Heart left ventricle (tissue), 16 donors: Measurements from ENCODE around the gene NQO1. TPM values are rescaled to one million over a fixed set of nuclear protein-coding genes. Genes with fewer than 3 reads are reported as not detected.

Source experiments
- ATAC-seq, 4 donors: fragments of 200-7000 bp; cut with Tn5 transposase; one replicate each; pipeline ENCODE4 v1.9.1; 2020 to 2022; ENCODE audit warnings: moderate library complexity in 4 of 4, mild to moderate bottlenecking in 3 of 4, moderate number of reproducible peaks in 1 of 4
- DNase-seq, 5 donors: peaks; one replicate each; pipeline ENCODE4 v3.0.0-alpha.2; 2020
- H3K27ac ChIP-seq, 12 donors: fragments of 200-600 bp; sonication (generic) in 4 of 12; one replicate each; pipeline versions ENCODE4 v1.5.0 to v1.8.0; 2016 to 2022; ENCODE audit warnings: mild to moderate bottlenecking in 2 of 12
- H3K27me3 ChIP-seq, 9 donors: fragments of 200-600 bp; sonication (generic) in 2 of 9; one replicate each; pipeline versions ENCODE4 v1.5.1 to v1.8.0; 2016 to 2022; ENCODE audit warnings: mild to moderate bottlenecking in 3 of 9
- H3K36me3 ChIP-seq, 9 donors: fragments of 200-600 bp; sonication (generic) in 2 of 9; one replicate each; pipeline versions ENCODE4 v1.5.0 to v1.8.0; 2018 to 2022; ENCODE audit warnings: mild to moderate bottlenecking in 2 of 9
- H3K4me1 ChIP-seq, 12 donors: fragments of 200-600 bp; sonication (generic) in 4 of 12; one replicate each; pipeline versions ENCODE4 v1.5.0 to v1.8.0; 2016 to 2022; ENCODE audit warnings: mild to moderate bottlenecking in 3 of 12
- H3K4me3 ChIP-seq, 12 donors: fragments of 200-600 bp; sonication (generic) in 4 of 12; one replicate each; pipeline versions ENCODE4 v1.5.0 to v1.8.0; 2017 to 2022; ENCODE audit warnings: mild to moderate bottlenecking in 9 of 12, moderate library complexity in 4 of 12
- H3K9me3 ChIP-seq, 12 donors: fragments of 200-600 bp; sonication (generic) in 4 of 12; one replicate each; pipeline versions ENCODE4 v1.5.0 to v1.8.0; 2016 to 2022; ENCODE audit warnings: mild to moderate bottlenecking in 1 of 12
- CTCF ChIP-seq, 12 donors: fragments of 200-600 bp; sonication (generic) in 4 of 12; IDR thresholded peaks; one replicate each; pipeline versions ENCODE4 v1.5.0 to v1.8.0; 2018 to 2022; ENCODE audit warnings: antibody characterized with exemption in 12 of 12, mild to moderate bottlenecking in 5 of 12
- POLR2A ChIP-seq, 2 donors: fragments of 450-650 bp; IDR thresholded peaks; one replicate each; pipeline ENCODE4 v1.6.1; 2017; ENCODE audit warnings: antibody characterized with exemption in 2 of 2, mild to moderate bottlenecking in 2 of 2, moderate library complexity in 2 of 2
- WGBS, 4 donors: extraction: QIAGEN DNeasy Blood & Tissue Kit in 2 of 4; methylation state at CpG; one replicate each; pipeline versions ENCODE4 v1.1.5 to v1.1.7; 2013 to 2018; 5-methylcytosine and 5-hydroxymethylcytosine counted together
- intact Hi-C, 10 donors: fragments of 100-400 bp; cut with DNase I; formaldehyde crosslinking; loops; one replicate each; pipeline versions ENCODE4 v1.11.1 to v1.14.2; 2022
- polyA plus RNA-seq, 2 donors: library from polyadenylated mRNA; stranded (reverse); fragments of 200-250 nt; gene quantifications; one replicate each; pipeline ENCODE4 v1.2.3, GENCODE V29; 2013
- total RNA-seq, 9 donors: library from RNA; depleted of rRNA in 2 of 9; stranded (reverse); fragments of >200 nt in 2 of 9; fragmentation: NEBNext Ultra II Directional in 3 of 9; extraction: Animal tissue kit (Norgen Biotek cat#: 25700) in 3 of 9; gene quantifications; one replicate each; pipeline versions ENCODE4 v1.1.0 to v1.2.4, GENCODE V29; 2016 to 2023
- donor health status: ischemic (EF 13 %, LVEDD 7.1; RV severe dilation, severe dysfunction).
- donor health status: healthy with polysubstance abuse.
- donor health status: DM: no; HTN: yes; CAD: no.
- donor health status: DM: no; HTN: no; CAD: no.
- donor health status: ischemic (EF 25% LVEDD 6.9; RV normal size, moderate dysfunction).
- donor health status: ischemic (EF 25% LVEDD 5.7; RV mildly dilated, moderate dysfunction).
- donor health status: healthy.
- donor health status: DM: yes; HTN: yes; CAD: no.
- donor health status: ischemic (EF 35%, LVEDD 5.7; RV mildly dilated, moderate dysfunction).
- donor health status: nonischemic (EF 11% LVEDD 7.7; RV severe dilation, severe dysfunction).
- donor health status: DM: yes; HTN: yes; CAD: no.
- donor health status: PGD.
- donor health status: ischemic (EF 29% LVEDD 5.4; RV normal size, mild dysfunction).
- donor health status: nonischemic (EF 23%, LVEDD 6.1; RV moderate dilation, normal function).

Gene NQO1
- total and polyA plus RNA-seq, 11 donors, result 7.6 to 76.8 (median 12.8) TPM

GRCh38 chr16:69727916-69728270, 1.5 kb upstream of the NQO1 start:
- peak overlapping the region in 8 of 12 donors; percentile 64 to 88 (median 80) for H3K27ac ChIP-seq
- intact Hi-C loops, result no loop called here
- no peaks in the 10 kb centered on the region for H3K9me3 ChIP-seq
- peak overlapping the region in 2 of 12 donors; percentile 56 to 58 for H3K4me3 ChIP-seq
- peak in 1 of 5 donors; percentile 39 for DNase-seq
- no peak for ATAC-seq
- WGBS, 4 donors, result 83 to 91% (median 88%) methylated on average over 5 of the region's 5 CpGs
- no peaks in the 10 kb centered on the region for H3K27me3 ChIP-seq
- peaks cover 0 to 33% (median 19%) of the 10 kb centered on the region in 12 donors for H3K4me1 ChIP-seq
- no peaks in the 10 kb centered on the region for H3K36me3 ChIP-seq
- no peak for TF ChIP-seq POLR2A (IDR thresholded peaks at IDR 0.05)
- TF ChIP-seq CTCF (IDR thresholded peaks at IDR 0.05), result no peak

- DNase-seq, result no peak
- 67 to 72% (median 70%) methylated on average over 32 of the region's 32 CpGs for WGBS, 4 donors
- no peaks in the 10 kb centered on the region for H3K27me3 ChIP-seq
- no peaks in the 10 kb centered on the region for H3K9me3 ChIP-seq
- intact Hi-C loops, result loop anchor here in 1 of 10 donors (2.0 kb wide), 1 partner anchor 17 kb away; no protein-coding TSS in a partner anchor
- H3K4me1 ChIP-seq, result peaks cover 0 to 33% (median 19%) of the 10 kb centered on the region in 12 donors
- no peaks in the 10 kb centered on the region for H3K36me3 ChIP-seq
- ATAC-seq, result no peak
- H3K4me3 ChIP-seq, result peak overlapping the region; percentile 14 to 72 (median 56)
- TF ChIP-seq CTCF (IDR thresholded peaks at IDR 0.05) (no peak), POLR2A (IDR thresholded peaks at IDR 0.05) (no peak)
- peak overlapping the region in 11 of 12 donors; percentile 64 to 88 (median 80) for H3K27ac ChIP-seq
These were observed 664 bp downstream of the NQO1 start for GRCh38 chr16:69725480-69726312.

- no peaks in the 10 kb centered on the region for H3K9me3 ChIP-seq
- TF ChIP-seq CTCF (IDR thresholded peaks at IDR 0.05) (no peak), POLR2A (IDR thresholded peaks at IDR 0.05) (no peak)
- 49 to 53% (median 51%) methylated on average over 6 of the region's 6 CpGs for WGBS, 4 donors
- ATAC-seq (no peak), DNase-seq (no peak)
- peaks cover 0 to 33% (median 19%) of the 10 kb centered on the region in 12 donors for H3K4me1 ChIP-seq
- no peaks in the 10 kb centered on the region for H3K36me3 ChIP-seq
- H3K27ac ChIP-seq, result peak overlapping the region in 11 of 12 donors; percentile 8 to 88 (median 74)
- intact Hi-C loops, result loop anchor here in 1 of 10 donors (2.0 kb wide), 1 partner anchor 18 kb away; no protein-coding TSS in a partner anchor
- H3K27me3 ChIP-seq, result no peaks in the 10 kb centered on the region
- H3K4me3 ChIP-seq, result peak overlapping the region in 5 of 12 donors; percentile 56 to 72 (median 67)
These were observed 1.3 kb downstream of the NQO1 start for GRCh38 chr16:69724981-69725479.

- Histone ChIP-seq H3K4me1 (peaks cover 0 to 33% (median 19%) of the 10 kb centered on the region in 12 donors), H3K36me3 (no peaks in the 10 kb centered on the region), H3K27ac (peak overlapping the region in 4 of 12 donors; percentile 29 to 88 (median 73)), H3K27me3 (no peaks in the 10 kb centered on the region), H3K9me3 (no peaks in the 10 kb centered on the region), H3K4me3 (peak overlapping the region in 2 of 12 donors; percentile 56 to 67)
- ATAC-seq (no peak), DNase-seq (no peak)
- 92 to 100% (median 99%) methylated on average over 2 of the region's 2 CpGs for WGBS, 4 donors
- intact Hi-C loops, result loop anchor here in 1 of 10 donors (2.0 kb wide), 1 partner anchor 18 kb away; no protein-coding TSS in a partner anchor
- no peak for TF ChIP-seq CTCF (IDR thresholded peaks at IDR 0.05)
- no peak for TF ChIP-seq POLR2A (IDR thresholded peaks at IDR 0.05)
These were observed 1.9 kb downstream of the NQO1 start for GRCh38 chr16:69724414-69724873.
